SU-DHL-6 (cell line): ENCODE results near the gene NCKAP1.

Experiments used
- H2AFZ ChIP-seq: fragments of 200-600 bp; sonication (generic); 2 replicates; pipeline ENCODE4 v1.6.1; 2014; ENCODE audit warnings: low read depth, mild to moderate bottlenecking, moderate library complexity, mixed read lengths, antibody characterized with exemption, low read length; ENCODE audit not compliant: severe bottlenecking
- H3F3A ChIP-seq: fragments of 200-600 bp; shearing (Covaris generic); 2 replicates; pipeline ENCODE4 v1.6.0; 2016; ENCODE audit warnings: antibody characterized with exemption, mild to moderate bottlenecking; ENCODE audit not compliant: insufficient read depth
- H3K27ac ChIP-seq: fragments of 200-600 bp; sonication (generic); 2 replicates; pipeline ENCODE4 v1.5.1; 2016; ENCODE audit warnings: low read depth, mild to moderate bottlenecking, low read length, moderate library complexity, mixed read lengths
- H3K27me3 ChIP-seq: fragments of 200-600 bp; sonication (generic), shearing (Covaris generic); 2 replicates; pipeline ENCODE4 v1.6.0; 2014; ENCODE audit warnings: mild to moderate bottlenecking, low read length
- H3K36me3 ChIP-seq: fragments of 200-600 bp; sonication (generic); 2 replicates; pipeline ENCODE4 v1.6.1; 2014; ENCODE audit warnings: mild to moderate bottlenecking, low read length, mixed read lengths
- H3K4me2 ChIP-seq: fragments of 300-600, 200-600 bp; shearing (Covaris generic), sonication (generic); 2 replicates; pipeline ENCODE4 v1.6.0; 2014; ENCODE audit warnings: low read length, low read depth, mild to moderate bottlenecking; ENCODE audit not compliant: poor library complexity, severe bottlenecking
- H3K4me3 ChIP-seq: fragments of 200-600 bp; sonication (generic); 2 replicates; pipeline ENCODE4 v1.5.1; 2014; ENCODE audit warnings: antibody characterized with exemption, low read length, mild to moderate bottlenecking, mixed read lengths; ENCODE audit not compliant: insufficient read depth, poor library complexity, severe bottlenecking
- H3K79me2 ChIP-seq: fragments of 200-600 bp; sonication (generic); 2 replicates; pipeline ENCODE4 v1.6.1; 2014; ENCODE audit warnings: mild to moderate bottlenecking, low read length, moderate library complexity; ENCODE audit not compliant: insufficient read depth
- H3K9ac ChIP-seq: fragments of 200-600 bp; sonication (generic); 2 replicates; pipeline ENCODE4 v1.7.0; 2014; ENCODE audit warnings: mild to moderate bottlenecking, low read length
- H3K9me2 ChIP-seq: fragments of 200-600 bp; sonication (generic); replicated peaks from 2 replicates; pipeline ENCODE4 v1.6.1; 2014; ENCODE audit warnings: low read length; ENCODE audit not compliant: insufficient read depth
- H3K9me3 ChIP-seq: fragments of 200-600 bp; sonication (generic); 2 replicates; pipeline ENCODE4 v1.6.1; 2014; ENCODE audit warnings: low read length, mixed read lengths; ENCODE audit not compliant: insufficient read depth
- H4K20me1 ChIP-seq: fragments of 200-600 bp; sonication (generic); 2 replicates; pipeline ENCODE4 v1.6.1; 2014; ENCODE audit warnings: low read depth, mild to moderate bottlenecking, antibody characterized with exemption, low read length, moderate library complexity, mixed read lengths
- CTCF ChIP-seq: fragments of 200-600 bp; sonication (generic); IDR thresholded peaks from one replicate; pipeline ENCODE4 v1.5.1; 2017; ENCODE audit warnings: antibody characterized with exemption, mild to moderate bottlenecking, low read length, moderate library complexity; ENCODE audit not compliant: insufficient read depth, poor library complexity, severe bottlenecking
- EZH2phosphoT487 ChIP-seq: fragments of 200-600 bp; sonication (generic), shearing (Covaris generic); conservative IDR thresholded peaks from 2 replicates; pipeline ENCODE4 v1.6.1; 2018; ENCODE audit warnings: mild to moderate bottlenecking, antibody characterized with exemption, low read length, moderate library complexity, mixed read lengths

Gene NCKAP1

GRCh38 chr2:183000846-183001245 is 37.4 kb downstream of the NCKAP1 start:
- Histone ChIP-seq H3K36me3 (no peaks in the 10 kb centered on the region), H4K20me1 (no peaks in the 10 kb centered on the region), H2AFZ (no peak overlapping the region), H3K9me2 (no peaks in the 10 kb centered on the region), H3K4me2 (no peak overlapping the region), H3F3A (no peaks in the 10 kb centered on the region), H3K9me3 (no peaks in the 10 kb centered on the region), H3K27me3 (no peaks in the 10 kb centered on the region), H3K27ac (no peak overlapping the region), H3K79me2 (no peaks in the 10 kb centered on the region), H3K4me3 (no peak overlapping the region), H3K9ac (no peak overlapping the region)
- no peak for TF ChIP-seq EZH2phosphoT487
- no peak for TF ChIP-seq CTCF

GRCh38 chr2:182999348-183000028 is 38.8 kb downstream of the NCKAP1 start:
- no peak overlapping the region for H3K4me3 ChIP-seq
- H3F3A ChIP-seq, result no peaks in the 10 kb centered on the region
- TF ChIP-seq CTCF (no peak), EZH2phosphoT487 (no peak)
- H3K27me3 ChIP-seq, result no peaks in the 10 kb centered on the region
- H3K4me2 ChIP-seq, result no peak overlapping the region
- no peaks in the 10 kb centered on the region for H3K9me2 ChIP-seq
- H3K9ac ChIP-seq, result no peak overlapping the region
- H3K9me3 ChIP-seq, result no peaks in the 10 kb centered on the region
- no peaks in the 10 kb centered on the region for H3K36me3 ChIP-seq
- H2AFZ ChIP-seq, result no peak overlapping the region
- no peak overlapping the region for H3K27ac ChIP-seq
- H4K20me1 ChIP-seq, result no peaks in the 10 kb centered on the region
- no peaks in the 10 kb centered on the region for H3K79me2 ChIP-seq

- H2AFZ ChIP-seq, result no peak overlapping the region
- H3K27ac ChIP-seq, result no peak overlapping the region
- no peak overlapping the region for H3K4me3 ChIP-seq
- no peak overlapping the region for H3K4me2 ChIP-seq
- no peak for TF ChIP-seq CTCF
- TF ChIP-seq EZH2phosphoT487, result no peak
- H3K27me3 ChIP-seq, result no peaks in the 10 kb centered on the region
- no peaks in the 10 kb centered on the region for H3F3A ChIP-seq
- no peaks in the 10 kb centered on the region for H3K9me2 ChIP-seq
- no peaks in the 10 kb centered on the region for H4K20me1 ChIP-seq
- H3K9me3 ChIP-seq, result no peaks in the 10 kb centered on the region
- no peak overlapping the region for H3K9ac ChIP-seq
- H3K79me2 ChIP-seq, result no peaks in the 10 kb centered on the region
- H3K36me3 ChIP-seq, result no peaks in the 10 kb centered on the region
Measured at GRCh38 chr2:182994228-182994912, 43.9 kb downstream of the NCKAP1 start.
